ENCODE measurements around the gene AKNA.

AKNA gene

GRCh38 chr9:114307899-114308267 lies 79.9 kb downstream of the AKNA start:
- Histone ChIP-seq H3K9ac (ENCODE audit: low read depth, low read length) (no peak overlapping the region), H3K27me3 (ENCODE audit: control insufficient read depth, insufficient read depth, low read length) (no peaks in the 10 kb centered on the region), H3K36me3 (ENCODE audit: control insufficient read depth, insufficient read depth, low read length) (peaks cover 10% of the 10 kb centered on the region; the same call in 1 of the 2 replicates), H3K9me3 (ENCODE audit: control insufficient read depth, insufficient read depth, low read length) (no peaks in the 10 kb centered on the region), H3K4me1 (ENCODE audit: control insufficient read depth, insufficient read depth, low read length) (no peaks in the 10 kb centered on the region), H3K27ac (ENCODE audit: low read depth, low read length) (no peak overlapping the region), H3K4me3 (ENCODE audit: low read depth, low read length) (no peak overlapping the region)

GRCh38 chr9:114304416-114305188 lies 83.2 kb downstream of the AKNA start:
- no peaks in the 10 kb centered on the region for H3K9me3 ChIP-seq (ENCODE audit: control insufficient read depth, insufficient read depth, low read length)
- no peaks in the 10 kb centered on the region for H3K27me3 ChIP-seq (ENCODE audit: control insufficient read depth, insufficient read depth, low read length)
- H3K9ac ChIP-seq (ENCODE audit: low read depth, low read length) = no peak overlapping the region
- H3K4me3 ChIP-seq (ENCODE audit: low read depth, low read length) = no peak overlapping the region
- peaks cover 18% of the 10 kb centered on the region for H3K36me3 ChIP-seq (ENCODE audit: control insufficient read depth, insufficient read depth, low read length)
- H3K4me1 ChIP-seq (ENCODE audit: control insufficient read depth, insufficient read depth, low read length) = no peaks in the 10 kb centered on the region
- H3K27ac ChIP-seq (ENCODE audit: low read depth, low read length) = no peak overlapping the region

GRCh38 chr9:114303977-114304376 lies 83.8 kb downstream of the AKNA start:
- Histone ChIP-seq H3K4me3 (ENCODE audit: low read depth, low read length) (no peak overlapping the region), H3K27me3 (ENCODE audit: control insufficient read depth, insufficient read depth, low read length) (no peaks in the 10 kb centered on the region), H3K36me3 (ENCODE audit: control insufficient read depth, insufficient read depth, low read length) (peaks cover 18% of the 10 kb centered on the region), H3K9ac (ENCODE audit: low read depth, low read length) (no peak overlapping the region), H3K4me1 (ENCODE audit: control insufficient read depth, insufficient read depth, low read length) (no peaks in the 10 kb centered on the region), H3K9me3 (ENCODE audit: control insufficient read depth, insufficient read depth, low read length) (no peaks in the 10 kb centered on the region), H3K27ac (ENCODE audit: low read depth, low read length) (no peak overlapping the region)

- no peak overlapping the region for H3K4me3 ChIP-seq (ENCODE audit: low read depth, low read length)
- no peaks in the 10 kb centered on the region for H3K4me1 ChIP-seq (ENCODE audit: control insufficient read depth, insufficient read depth, low read length)
- no peaks in the 10 kb centered on the region for H3K9me3 ChIP-seq (ENCODE audit: control insufficient read depth, insufficient read depth, low read length)
- H3K9ac ChIP-seq (ENCODE audit: low read depth, low read length) = no peak overlapping the region
- peaks cover 20% of the 10 kb centered on the region for H3K36me3 ChIP-seq (ENCODE audit: control insufficient read depth, insufficient read depth, low read length)
- no peak overlapping the region for H3K27ac ChIP-seq (ENCODE audit: low read depth, low read length)
- no peaks in the 10 kb centered on the region for H3K27me3 ChIP-seq (ENCODE audit: control insufficient read depth, insufficient read depth, low read length)
These were observed 84.2 kb downstream of the AKNA start for GRCh38 chr9:114303571-114303970.

GRCh38 chr9:114302727-114303126 lies 85.1 kb downstream of the AKNA start:
- H3K4me3 ChIP-seq (ENCODE audit: low read depth, low read length) = no peak overlapping the region
- H3K9ac ChIP-seq (ENCODE audit: low read depth, low read length) = no peak overlapping the region
- H3K27ac ChIP-seq (ENCODE audit: low read depth, low read length) = no peak overlapping the region
- H3K4me1 ChIP-seq (ENCODE audit: control insufficient read depth, insufficient read depth, low read length) = no peaks in the 10 kb centered on the region
- no peaks in the 10 kb centered on the region for H3K9me3 ChIP-seq (ENCODE audit: control insufficient read depth, insufficient read depth, low read length)
- H3K27me3 ChIP-seq (ENCODE audit: control insufficient read depth, insufficient read depth, low read length) = no peaks in the 10 kb centered on the region
- peaks cover 24% of the 10 kb centered on the region for H3K36me3 ChIP-seq (ENCODE audit: control insufficient read depth, insufficient read depth, low read length)

GRCh38 chr9:114301798-114302565 lies 85.8 kb downstream of the AKNA start:
- H3K4me1 ChIP-seq (ENCODE audit: control insufficient read depth, insufficient read depth, low read length) = no peaks in the 10 kb centered on the region
- peaks cover 27% of the 10 kb centered on the region for H3K36me3 ChIP-seq (ENCODE audit: control insufficient read depth, insufficient read depth, low read length)
- H3K27ac ChIP-seq (ENCODE audit: low read depth, low read length) = no peak overlapping the region
- no peak overlapping the region for H3K9ac ChIP-seq (ENCODE audit: low read depth, low read length)
- no peak overlapping the region for H3K4me3 ChIP-seq (ENCODE audit: low read depth, low read length)
- H3K27me3 ChIP-seq (ENCODE audit: control insufficient read depth, insufficient read depth, low read length) = no peaks in the 10 kb centered on the region
- no peaks in the 10 kb centered on the region for H3K9me3 ChIP-seq (ENCODE audit: control insufficient read depth, insufficient read depth, low read length)

GRCh38 chr9:114300846-114301797 lies 86.7 kb downstream of the AKNA start:
- Histone ChIP-seq H3K27ac (ENCODE audit: low read depth, low read length) (no peak overlapping the region), H3K9ac (ENCODE audit: low read depth, low read length) (no peak overlapping the region), H3K9me3 (ENCODE audit: control insufficient read depth, insufficient read depth, low read length) (no peaks in the 10 kb centered on the region; the same call in 1 of the 2 replicates), H3K4me1 (ENCODE audit: control insufficient read depth, insufficient read depth, low read length) (no peaks in the 10 kb centered on the region), H3K4me3 (ENCODE audit: low read depth, low read length) (no peak overlapping the region), H3K27me3 (ENCODE audit: control insufficient read depth, insufficient read depth, low read length) (no peaks in the 10 kb centered on the region), H3K36me3 (ENCODE audit: control insufficient read depth, insufficient read depth, low read length) (peaks cover 35% of the 10 kb centered on the region)

GRCh38 chr9:114300153-114300845 lies 87.5 kb downstream of the AKNA start:
- no peak overlapping the region for H3K27ac ChIP-seq (ENCODE audit: low read depth, low read length)
- H3K4me3 ChIP-seq (ENCODE audit: low read depth, low read length) = no peak overlapping the region
- H3K36me3 ChIP-seq (ENCODE audit: control insufficient read depth, insufficient read depth, low read length) = peaks cover 41% of the 10 kb centered on the region
- H3K27me3 ChIP-seq (ENCODE audit: control insufficient read depth, insufficient read depth, low read length) = no peaks in the 10 kb centered on the region
- no peak overlapping the region for H3K9ac ChIP-seq (ENCODE audit: low read depth, low read length)
- H3K4me1 ChIP-seq (ENCODE audit: control insufficient read depth, insufficient read depth, low read length) = no peaks in the 10 kb centered on the region
- peaks cover 2% of the 10 kb centered on the region; the same call in 1 of the 2 replicates for H3K9me3 ChIP-seq (ENCODE audit: control insufficient read depth, insufficient read depth, low read length)

- Histone ChIP-seq H3K9me3 (ENCODE audit: control insufficient read depth, insufficient read depth, low read length) (peaks cover 10% of the 10 kb centered on the region), H3K4me3 (ENCODE audit: low read depth, low read length) (no peak overlapping the region), H3K36me3 (ENCODE audit: control insufficient read depth, insufficient read depth, low read length) (peaks cover 49% of the 10 kb centered on the region)
These were observed 88.3 kb downstream of the AKNA start for GRCh38 chr9:114299286-114300152.

More at GRCh38 chr9:114299286-114300152, 88.3 kb downstream of the AKNA start:
- Histone ChIP-seq H3K27me3 (ENCODE audit: control insufficient read depth, insufficient read depth, low read length) (no peaks in the 10 kb centered on the region), H3K27ac (ENCODE audit: low read depth, low read length) (no peak overlapping the region), H3K4me1 (ENCODE audit: control insufficient read depth, insufficient read depth, low read length) (no peaks in the 10 kb centered on the region), H3K9ac (ENCODE audit: low read depth, low read length) (no peak overlapping the region)
